ENCODE data around the gene PHLDB1.

GRCh38 chr11:118653684-118654390 lies 46.4 kb downstream of the PHLDB1 start:
- TF ChIP-seq POLR2A (IDR thresholded peaks at IDR 0.05) = no peak
- TF ChIP-seq, protein P1, sequence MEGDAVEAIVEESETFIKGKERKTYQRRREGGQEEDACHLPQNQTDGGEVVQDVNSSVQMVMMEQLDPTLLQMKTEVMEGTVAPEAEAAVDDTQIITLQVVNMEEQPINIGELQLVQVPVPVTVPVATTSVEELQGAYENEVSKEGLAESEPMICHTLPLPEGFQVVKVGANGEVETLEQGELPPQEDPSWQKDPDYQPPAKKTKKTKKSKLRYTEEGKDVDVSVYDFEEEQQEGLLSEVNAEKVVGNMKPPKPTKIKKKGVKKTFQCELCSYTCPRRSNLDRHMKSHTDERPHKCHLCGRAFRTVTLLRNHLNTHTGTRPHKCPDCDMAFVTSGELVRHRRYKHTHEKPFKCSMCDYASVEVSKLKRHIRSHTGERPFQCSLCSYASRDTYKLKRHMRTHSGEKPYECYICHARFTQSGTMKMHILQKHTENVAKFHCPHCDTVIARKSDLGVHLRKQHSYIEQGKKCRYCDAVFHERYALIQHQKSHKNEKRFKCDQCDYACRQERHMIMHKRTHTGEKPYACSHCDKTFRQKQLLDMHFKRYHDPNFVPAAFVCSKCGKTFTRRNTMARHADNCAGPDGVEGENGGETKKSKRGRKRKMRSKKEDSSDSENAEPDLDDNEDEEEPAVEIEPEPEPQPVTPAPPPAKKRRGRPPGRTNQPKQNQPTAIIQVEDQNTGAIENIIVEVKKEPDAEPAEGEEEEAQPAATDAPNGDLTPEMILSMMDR (IDR thresholded peaks at IDR 0.05 in 4 of 5, conservative IDR thresholded peaks at IDR 0.05 in 1 of 5) = no peak
